ENCODE measurements around the gene PSMB9.
"Not testable (repeated sequence)": the region's sequence is repeated elsewhere in the genome, so short reads cannot be mapped to it uniquely, and the experiment has no call there.

The PSMB9 gene

GRCh38 chr6:32853541-32854375, at the start of gene PSMB9, which contains the start of gene TAP1:
Gene PSMB9 (plus strand): TSS chr6:32854192. CDS start chr6:32854230, 38 bp downstream.
Gene TAP1 (minus strand): TSS chr6:32853704. CDS start chr6:32853636, 68 bp downstream.
- DNase-seq (ENCODE audit: low spot score) = peak; percentile 96

- not testable (repeated sequence) for DNase-seq (ENCODE audit: low spot score)
Observed at GRCh38 chr6:32805404-32805803, 48.6 kb upstream of the PSMB9 start.

GRCh38 chr6:32807020-32807580, 46.9 kb upstream of the PSMB9 start:
- no peak for DNase-seq (ENCODE audit: low spot score)

GRCh38 chr6:32809171-32809570, 44.8 kb upstream of the PSMB9 start:
- no peak for DNase-seq (ENCODE audit: low spot score)

- DNase-seq (ENCODE audit: low spot score) = no peak
Observed at GRCh38 chr6:32814145-32814544, 39.8 kb upstream of the PSMB9 start.

- DNase-seq (ENCODE audit: low spot score) = no peak
Observed at GRCh38 chr6:32815115-32815514, 38.9 kb upstream of the PSMB9 start.

GRCh38 chr6:32815996-32816395, 38.0 kb upstream of the PSMB9 start:
- no peak for DNase-seq (ENCODE audit: low spot score)

- no peak for DNase-seq (ENCODE audit: low spot score)
Observed at GRCh38 chr6:32816746-32817204, 37.2 kb upstream of the PSMB9 start, which contains the start of gene HLA-DOB. Gene HLA-DOB (minus strand): TSS chr6:32817002. CDS start chr6:32816951, 51 bp downstream.

- no peak for DNase-seq (ENCODE audit: low spot score)
Observed at GRCh38 chr6:32818867-32819266, 35.1 kb upstream of the PSMB9 start.

GRCh38 chr6:32819729-32820128, 34.3 kb upstream of the PSMB9 start:
- DNase-seq (ENCODE audit: low spot score) = peak; percentile 50

GRCh38 chr6:32825966-32826365, 28.0 kb upstream of the PSMB9 start:
- DNase-seq (ENCODE audit: low spot score) = peak; percentile 17

GRCh38 chr6:32827025-32827424, 27.0 kb upstream of the PSMB9 start:
- DNase-seq (ENCODE audit: low spot score) = no peak

GRCh38 chr6:32829495-32829894, 24.5 kb upstream of the PSMB9 start:
- DNase-seq (ENCODE audit: low spot score) = no peak

GRCh38 chr6:32830017-32830416, 24.0 kb upstream of the PSMB9 start:
- no peak for DNase-seq (ENCODE audit: low spot score)

- DNase-seq (ENCODE audit: low spot score) = no peak
Observed at GRCh38 chr6:32830936-32831335, 23.1 kb upstream of the PSMB9 start.

GRCh38 chr6:32832535-32832934, 21.5 kb upstream of the PSMB9 start:
- DNase-seq (ENCODE audit: low spot score) = no peak

GRCh38 chr6:32833664-32834063, 20.3 kb upstream of the PSMB9 start:
- DNase-seq (ENCODE audit: low spot score) = no peak

GRCh38 chr6:32835167-32835893, 18.7 kb upstream of the PSMB9 start:
- DNase-seq (ENCODE audit: low spot score) = no peak

- no peak for DNase-seq (ENCODE audit: low spot score)
Observed at GRCh38 chr6:32836873-32837272, 17.1 kb upstream of the PSMB9 start.

GRCh38 chr6:32837651-32838113, 16.3 kb upstream of the PSMB9 start:
- DNase-seq (ENCODE audit: low spot score) = no peak

- DNase-seq (ENCODE audit: low spot score) = peak; percentile 96
Observed at GRCh38 chr6:32838114-32838958, 15.7 kb upstream of the PSMB9 start, which contains the start of gene TAP2. Gene TAP2 (minus strand): TSS chr6:32838739. CDS start chr6:32838233, 506 bp downstream.
